ENCODE measurements around the gene CDC25C.
A peak's percentile ranks its signal among the peaks of the same experiment; 100 is the strongest.
"Not testable (repeated sequence)": the region's sequence is repeated elsewhere in the genome, so short reads cannot be mapped to it uniquely, and the experiment has no call there.

The CDC25C gene

GRCh38 chr5:138275379-138275782, 56.2 kb downstream of the CDC25C start:
- DNase-seq (ENCODE audit: low spot score): no peak

DNA sequence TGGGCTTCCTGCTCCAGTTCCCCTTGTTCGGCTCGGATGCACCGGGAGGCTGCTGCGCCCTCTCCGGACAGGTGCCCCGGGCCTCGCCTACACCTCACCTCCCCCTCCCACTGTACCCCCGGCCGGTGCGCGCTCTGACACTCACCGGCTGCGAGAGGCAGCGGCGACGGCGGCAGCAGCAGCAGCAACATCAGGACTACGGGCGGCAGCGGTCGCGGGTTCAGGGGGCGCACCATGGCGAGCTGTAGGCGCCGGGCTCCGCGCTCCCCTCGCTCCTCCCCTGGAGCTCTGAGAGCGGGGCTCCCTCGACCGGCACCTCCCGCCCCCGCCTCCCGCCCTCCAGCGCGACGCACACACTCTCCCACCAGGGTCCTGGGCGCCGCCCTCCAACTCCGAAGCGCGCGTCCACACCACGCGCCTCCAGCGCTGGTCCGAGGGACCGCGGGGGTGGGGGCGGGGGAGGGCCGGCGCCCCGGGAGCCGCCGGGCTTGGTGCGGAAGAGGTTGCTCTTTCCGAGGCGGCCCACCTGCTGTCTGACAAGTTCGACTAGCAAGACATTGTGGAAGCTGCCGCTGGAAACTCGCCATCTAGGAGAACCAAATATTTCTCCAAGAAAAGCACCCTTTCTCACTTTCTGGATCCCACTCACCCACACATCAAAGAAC, 57.3 kb downstream of the CDC25C start, which contains the start of gene GFRA3:
Gene GFRA3, minus strand, starts transcription at position 433 of the 665 bp plus-strand sequence. Its CDS starts 197 bp downstream, at position 236.
- DNase-seq (ENCODE audit: low spot score): no peak

- no peak for DNase-seq (ENCODE audit: low spot score)
Measured at GRCh38 chr5:138273834-138274188, 57.8 kb downstream of the CDC25C start.

- DNase-seq (ENCODE audit: low spot score): no peak
Measured at GRCh38 chr5:138272681-138273080, 58.9 kb downstream of the CDC25C start.

GRCh38 chr5:138271281-138271680, 60.3 kb downstream of the CDC25C start:
- no peak for DNase-seq (ENCODE audit: low spot score)

DNA sequence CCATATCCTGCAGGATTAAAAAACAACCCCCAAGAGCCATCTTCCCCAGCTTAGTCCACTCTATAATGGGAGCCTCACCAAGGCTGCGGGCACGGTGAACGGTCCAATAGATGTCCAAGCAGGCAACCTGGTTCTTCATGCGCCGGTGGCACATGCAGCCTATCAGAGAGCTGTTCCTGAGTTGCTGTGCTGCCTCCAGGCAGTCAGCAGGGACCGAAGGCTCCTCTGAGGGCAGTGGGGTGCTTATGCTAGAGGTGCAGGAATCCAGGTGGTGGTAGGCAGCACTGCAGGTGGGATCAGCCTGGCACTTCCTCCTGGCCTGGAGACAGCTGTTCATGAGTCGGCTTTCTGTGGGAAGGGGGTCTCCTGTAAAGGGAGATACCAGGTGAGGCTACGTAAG, 67.4 kb downstream of the CDC25C start:
- no peak for DNase-seq (ENCODE audit: low spot score)

DNA sequence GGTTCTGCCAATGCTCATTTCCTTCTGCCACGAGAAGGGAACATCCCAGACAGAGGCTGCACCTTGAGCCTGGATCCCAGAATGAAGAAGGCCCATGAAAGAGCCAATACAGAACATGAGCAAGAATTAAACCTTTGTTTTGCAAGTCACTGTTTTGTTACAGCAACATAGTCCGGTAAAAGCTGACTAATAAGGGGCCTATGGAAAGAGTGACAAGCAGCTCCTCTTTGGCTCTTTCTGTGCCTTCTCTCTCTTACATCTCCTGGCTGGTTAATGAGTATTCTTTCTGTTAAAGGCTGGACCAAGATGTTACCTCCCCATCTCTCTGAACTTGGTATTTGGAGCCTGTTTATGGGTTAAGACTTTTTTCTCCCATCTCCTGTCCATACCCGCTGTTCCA, 68.0 kb downstream of the CDC25C start:
- no peak for DNase-seq (ENCODE audit: low spot score)

DNA sequence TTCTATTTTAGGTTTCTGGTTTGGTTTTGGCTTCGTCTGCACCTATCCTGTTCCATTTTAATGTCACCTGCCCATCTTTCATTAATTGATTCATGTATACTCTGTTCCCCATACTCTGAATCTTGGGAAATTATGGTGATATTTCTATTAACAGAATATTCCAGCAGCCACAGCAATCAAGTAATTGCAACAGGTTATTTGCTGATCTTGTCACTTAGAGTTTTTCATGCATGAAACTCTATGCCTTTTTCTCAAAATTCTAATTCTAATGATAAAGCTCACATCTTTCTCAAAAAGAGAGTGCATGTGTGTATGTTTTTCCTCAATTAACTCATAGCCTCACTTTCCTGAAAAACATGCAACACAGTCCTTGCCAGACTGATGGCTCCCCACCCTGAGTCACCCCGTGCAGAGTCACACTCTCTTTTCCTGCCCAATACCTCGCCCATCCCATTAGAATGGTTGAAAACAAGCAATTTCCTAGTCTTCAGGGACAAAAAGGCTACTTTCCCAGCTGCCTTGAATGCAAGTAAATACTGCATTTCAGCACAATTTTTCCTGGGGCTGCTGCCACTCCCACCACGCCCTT, 72.8 kb downstream of the CDC25C start:
- no peak for DNase-seq (ENCODE audit: low spot score)

DNA sequence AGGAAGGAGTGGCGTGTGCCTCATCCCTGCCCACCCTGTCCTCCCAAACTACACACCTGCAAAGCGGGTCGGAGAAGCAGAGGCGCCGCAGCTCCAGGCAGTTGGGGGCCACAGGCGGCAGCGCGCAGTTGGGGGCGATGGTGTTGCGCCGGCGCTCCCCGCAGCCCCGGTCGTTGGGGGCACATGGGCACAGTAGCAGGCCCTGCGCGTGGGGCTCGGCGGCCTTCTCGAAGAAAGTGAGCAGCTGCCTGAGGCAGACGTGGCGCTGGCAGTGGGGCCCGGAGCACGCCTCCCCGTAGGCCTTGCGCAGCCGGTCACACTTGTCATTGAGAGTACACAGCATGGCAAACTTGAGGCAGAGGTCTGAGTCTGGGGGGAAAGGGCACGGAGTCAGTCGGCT, 74.0 kb downstream of the CDC25C start:
- no peak for DNase-seq (ENCODE audit: low spot score)

- no peak for DNase-seq (ENCODE audit: low spot score)
Measured at GRCh38 chr5:138252944-138253343, 78.7 kb downstream of the CDC25C start.

- DNase-seq (ENCODE audit: low spot score): not testable (repeated sequence)
Measured at GRCh38 chr5:138247800-138248199, 83.8 kb downstream of the CDC25C start.

DNA sequence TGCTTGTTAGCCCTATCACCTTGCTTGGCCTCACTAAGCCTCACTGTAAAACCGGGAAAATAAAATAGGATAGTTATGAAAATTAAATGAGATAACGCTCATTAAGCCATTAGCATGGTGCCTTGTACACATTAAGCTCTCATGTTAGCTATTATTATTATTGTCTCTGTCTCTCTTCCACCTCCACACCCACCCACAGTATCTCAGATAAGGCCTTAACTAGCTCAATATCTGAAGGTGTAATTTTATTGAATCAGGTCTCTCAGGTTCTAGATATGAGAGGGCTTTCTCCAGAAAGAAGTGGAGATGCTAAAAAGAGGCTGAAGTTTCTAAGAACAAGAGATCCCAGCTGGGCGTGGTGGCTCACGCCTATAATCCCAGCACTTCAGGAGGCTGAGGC, 84.8 kb downstream of the CDC25C start:
- DNase-seq (ENCODE audit: low spot score): no peak

DNA sequence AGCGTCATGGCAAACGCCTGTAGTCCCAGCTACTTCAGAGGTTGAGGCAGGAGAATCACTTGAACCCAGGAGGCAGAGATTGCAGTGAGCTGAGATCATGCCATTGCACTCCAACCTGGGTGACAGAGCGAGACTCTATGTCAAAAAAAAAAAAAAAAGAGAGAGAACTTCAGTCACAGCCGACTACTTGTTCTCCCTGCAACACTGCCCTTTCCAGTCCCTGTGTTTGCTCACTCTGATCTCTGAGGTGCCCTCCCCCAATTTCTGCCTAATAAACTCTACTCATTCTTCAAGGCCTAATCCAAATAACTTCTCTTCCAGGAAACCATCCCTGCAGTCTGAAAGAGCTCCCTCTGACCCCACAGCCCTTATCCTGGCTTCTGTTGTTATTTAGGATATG, 85.3 kb downstream of the CDC25C start:
- no peak for DNase-seq (ENCODE audit: low spot score)

GRCh38 chr5:138245717-138246116, 85.9 kb downstream of the CDC25C start:
- peak; percentile 14 for DNase-seq (ENCODE audit: low spot score)

- peak; percentile 82 for DNase-seq (ENCODE audit: low spot score)
Measured at GRCh38 chr5:138243794-138244193, 87.8 kb downstream of the CDC25C start.

DNA sequence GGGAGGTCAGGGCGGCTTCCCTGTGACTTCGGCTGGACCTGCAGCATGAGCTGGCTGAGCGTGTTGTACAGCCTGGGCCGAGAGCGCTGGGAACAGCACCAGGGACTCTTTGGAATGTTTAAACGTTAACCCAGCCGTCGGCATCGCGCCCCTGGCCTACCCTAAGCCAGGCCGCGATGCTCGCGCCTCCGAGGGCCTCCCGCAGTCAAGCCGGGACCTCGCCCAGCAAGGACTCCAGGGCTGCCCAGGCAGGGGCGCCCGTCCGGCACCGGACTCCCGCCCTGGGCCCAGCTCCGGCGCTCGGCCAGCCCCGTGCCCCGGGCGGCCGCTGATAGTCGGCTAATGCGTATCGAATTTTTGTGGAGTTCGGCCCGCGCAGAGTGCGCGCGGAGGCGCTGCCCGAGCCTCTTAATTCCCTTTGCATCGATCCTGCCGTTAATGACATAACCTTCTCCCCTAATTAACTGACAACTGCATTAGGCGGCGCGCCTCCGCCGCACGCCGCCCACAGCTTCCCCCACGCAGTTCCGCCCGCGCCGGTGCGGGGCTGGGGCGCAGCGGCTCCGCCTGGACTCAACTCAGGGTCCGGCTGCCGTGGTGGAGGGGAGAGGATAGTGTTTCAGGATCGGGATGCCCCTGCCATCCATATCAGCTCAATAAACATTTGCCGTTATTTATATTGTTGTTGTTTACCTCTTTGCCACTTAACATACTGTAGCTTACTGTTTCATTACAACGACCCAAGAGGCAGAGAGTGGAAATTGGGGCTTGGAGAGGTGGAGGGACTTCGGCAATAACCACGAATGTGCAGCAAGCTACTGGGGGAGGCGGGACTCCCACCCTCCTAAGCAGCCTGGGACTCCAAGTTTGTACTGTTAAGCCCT, 89.7 kb downstream of the CDC25C start:
- no peak for DNase-seq (ENCODE audit: low spot score)

GRCh38 chr5:138240650-138241385, 90.8 kb downstream of the CDC25C start:
- DNase-seq (ENCODE audit: low spot score): no peak

- no peak for DNase-seq (ENCODE audit: low spot score)
Measured at GRCh38 chr5:138238034-138238433, 93.6 kb downstream of the CDC25C start.
